ENCODE measurements around the gene KIF26A. TPM values are rescaled to one million over a fixed set of nuclear protein-coding genes. Genes with fewer than 3 reads are reported as not detected.

KIF26A gene
- total and polyA plus RNA-seq, 7 donors, result 0.99 to 3.2 (median 1.8) TPM

DNA sequence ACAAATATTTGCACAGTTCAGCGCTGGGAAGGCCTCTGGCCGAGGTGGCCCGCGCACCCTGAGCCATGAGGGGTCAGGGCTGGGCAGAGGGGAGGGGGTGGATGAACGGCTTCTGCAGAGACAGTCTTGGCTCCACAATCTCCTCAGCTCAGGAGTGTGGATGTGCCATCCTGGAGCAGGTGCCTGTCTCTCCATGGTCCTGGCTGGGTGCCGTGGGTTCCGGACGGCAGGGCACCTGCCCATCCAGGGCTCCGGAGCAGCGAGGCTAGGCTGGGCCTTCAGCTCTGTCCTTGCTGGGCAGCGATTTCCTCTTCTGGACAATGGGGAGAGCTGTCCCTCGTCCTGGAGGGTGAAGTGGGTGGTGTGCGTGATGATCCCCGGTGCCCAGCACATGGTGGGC lies 55.6 kb downstream of the KIF26A start:
- ATAC-seq (no peak), DNase-seq (no peak)
- Histone ChIP-seq H3K4me1 (no peaks in the 10 kb centered on the region), H3K27me3 (ENCODE audit: insufficient read depth in 3 of 3, low read length in 2 of 3) (peaks cover 0 to 21% (median 5%) of the 10 kb centered on the region in 3 donors), H3K4me3 (no peak overlapping the region), H3K27ac (no peak overlapping the region), H3K9me3 (no peaks in the 10 kb centered on the region), H3K36me3 (ENCODE audit: insufficient read depth in 1 of 2, low read depth in 1 of 2) (no peaks in the 10 kb centered on the region)
- TF ChIP-seq CTCF (IDR thresholded peaks at IDR 0.05), result no peak
- WGBS, 3 donors, result 83 to 89% (median 86%) methylated on average over 11 to 14 of the region's 14 CpGs
- intact Hi-C loops (cut with DNase I), result no loop called here

DNA sequence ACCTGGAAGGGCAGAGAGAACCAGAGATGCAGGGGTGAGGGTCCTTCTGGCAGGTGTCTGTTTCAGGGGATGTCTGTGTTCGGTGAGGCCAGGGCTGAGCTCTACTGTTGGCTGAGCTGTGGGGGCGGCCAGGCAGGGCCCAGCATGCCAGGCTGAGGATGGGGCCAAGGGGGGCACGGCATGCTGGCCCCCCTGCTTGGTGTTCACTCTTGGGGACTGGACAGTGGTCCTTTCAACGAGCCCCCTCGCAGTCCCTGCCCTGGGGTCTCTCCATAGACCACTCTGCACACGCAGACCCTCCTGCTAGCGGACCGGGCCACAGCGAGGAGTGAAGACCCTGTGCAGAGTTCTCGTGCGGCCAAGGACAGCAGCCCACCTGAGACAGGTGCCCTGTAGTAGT lies 56.3 kb downstream of the KIF26A start:
- WGBS, 3 donors, result 87 to 95% (median 91%) methylated on average over 9 to 11 of the region's 11 CpGs
- peaks cover 0 to 18% (median 5%) of the 10 kb centered on the region in 3 donors for H3K27me3 ChIP-seq (ENCODE audit: insufficient read depth in 3 of 3, low read length in 2 of 3)
- intact Hi-C loops (cut with DNase I), result no loop called here

DNA sequence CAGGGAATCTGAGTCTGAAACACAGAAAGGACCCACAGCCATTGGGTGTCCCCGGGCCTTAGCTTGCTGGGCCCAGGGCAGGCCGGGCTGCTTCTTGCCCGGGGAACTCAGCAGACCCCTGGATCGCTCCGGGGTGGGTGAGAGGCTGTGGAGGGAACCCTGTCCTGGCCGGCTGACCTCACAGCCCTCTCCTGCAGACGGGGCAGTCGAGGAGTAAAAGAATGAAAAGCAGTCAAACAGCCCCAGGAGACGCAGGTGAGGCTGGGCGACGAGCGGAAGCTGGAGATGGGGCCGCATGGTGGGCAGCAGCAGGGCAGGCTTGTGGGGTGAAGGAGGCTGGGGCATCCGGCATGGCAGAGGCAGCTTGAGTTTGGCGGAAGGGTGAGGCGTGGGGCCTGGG lies 57.0 kb downstream of the KIF26A start:
- no peaks in the 10 kb centered on the region for H3K9me3 ChIP-seq
- intact Hi-C loops (cut with DNase I), result no loop called here
- H3K4me3 ChIP-seq, result no peak overlapping the region
- H3K27me3 ChIP-seq (ENCODE audit: insufficient read depth in 3 of 3, low read length in 2 of 3), result peaks cover 0 to 18% (median 5%) of the 10 kb centered on the region in 3 donors
- ATAC-seq (no peak), DNase-seq (no peak)
- H3K27ac ChIP-seq, result no peak overlapping the region
- no peaks in the 10 kb centered on the region for H3K4me1 ChIP-seq
- no peak for TF ChIP-seq CTCF (IDR thresholded peaks at IDR 0.05)
- H3K36me3 ChIP-seq (ENCODE audit: insufficient read depth in 1 of 2, low read depth in 1 of 2), result no peaks in the 10 kb centered on the region
- 90 to 93% (median 92%) methylated on average over 16 of the region's 16 CpGs for WGBS, 3 donors

More for the DNA sequence above, 56.3 kb downstream of the KIF26A start:
- H3K9me3 ChIP-seq, result no peaks in the 10 kb centered on the region
- H3K27ac ChIP-seq, result no peak overlapping the region
- no peaks in the 10 kb centered on the region for H3K4me1 ChIP-seq
- TF ChIP-seq CTCF (IDR thresholded peaks at IDR 0.05), result no peak
- ATAC-seq (no peak), DNase-seq (no peak)
- H3K36me3 ChIP-seq (ENCODE audit: insufficient read depth in 1 of 2, low read depth in 1 of 2), result no peaks in the 10 kb centered on the region
- H3K4me3 ChIP-seq, result no peak overlapping the region

GRCh38 chr14:104195878-104196277 lies 57.5 kb downstream of the KIF26A start:
- no peaks in the 10 kb centered on the region for H3K9me3 ChIP-seq
- no peaks in the 10 kb centered on the region for H3K36me3 ChIP-seq (ENCODE audit: insufficient read depth in 1 of 2, low read depth in 1 of 2)
- DNase-seq (no peak), ATAC-seq (no peak)
- no peak overlapping the region for H3K27ac ChIP-seq
- H3K4me1 ChIP-seq, result no peaks in the 10 kb centered on the region
- no peak overlapping the region for H3K4me3 ChIP-seq
- H3K27me3 ChIP-seq (ENCODE audit: insufficient read depth in 3 of 3, low read length in 2 of 3), result peaks cover 0 to 20% (median 5%) of the 10 kb centered on the region in 3 donors
- TF ChIP-seq CTCF (IDR thresholded peaks at IDR 0.05), result no peak
- intact Hi-C loops (cut with DNase I), result no loop called here
- WGBS, 3 donors, result 22 to 27% (median 24%) methylated on average over 17 of the region's 17 CpGs

GRCh38 chr14:104196461-104197140 lies 58.2 kb downstream of the KIF26A start:
- 32 to 40% (median 34%) methylated on average over 13 to 14 of the region's 14 CpGs for WGBS, 3 donors
- no peak for ATAC-seq
- H3K4me3 ChIP-seq, result no peak overlapping the region
- H3K36me3 ChIP-seq (ENCODE audit: insufficient read depth in 1 of 2, low read depth in 1 of 2), result no peaks in the 10 kb centered on the region
- no peak for DNase-seq
- peaks cover 0 to 27% (median 7%) of the 10 kb centered on the region in 3 donors for H3K27me3 ChIP-seq (ENCODE audit: insufficient read depth in 3 of 3, low read length in 2 of 3)
- no peaks in the 10 kb centered on the region for H3K4me1 ChIP-seq
- no peak overlapping the region for H3K27ac ChIP-seq
- TF ChIP-seq CTCF (IDR thresholded peaks at IDR 0.05), result no peak
- H3K9me3 ChIP-seq, result no peaks in the 10 kb centered on the region
- intact Hi-C loops (cut with DNase I), result no loop called here

All from psoas muscle (tissue), 8 donors.